Vagina (tissue), 2 donors: ENCODE measurements around the gene LBH.

Experiments used
- CTCF ChIP-seq, 3 experiments: fragments of 450-650 bp in 2 of 3; fragments of 200-600 bp in 1 of 3; sonication (generic) in 1 of 3; IDR thresholded peaks; one replicate each; pipeline ENCODE4 v1.5.1; 2017 to 2019; ENCODE audit warnings: antibody characterized with exemption in 3 of 3, mild to moderate bottlenecking in 2 of 3, moderate library complexity in 2 of 3
- POLR2A ChIP-seq, 2 donors: fragments of 450-650 bp; IDR thresholded peaks; one replicate each; pipeline ENCODE4 v1.6.1; 2017; ENCODE audit warnings: antibody characterized with exemption in 2 of 2, mild to moderate bottlenecking in 2 of 2, moderate library complexity in 2 of 2
- POLR2AphosphoS5 ChIP-seq, 2 donors: sonication (generic); formaldehyde crosslinking; IDR thresholded peaks; one replicate each; pipeline ENCODE4 v1.9.0; 2017; ENCODE audit warnings: antibody characterized with exemption in 2 of 2, mild to moderate bottlenecking in 2 of 2, low read depth in 1 of 2; ENCODE audit not compliant: insufficient read depth in 1 of 2

- TF ChIP-seq CTCF (IDR thresholded peaks at IDR 0.05) (no peak), POLR2A (IDR thresholded peaks at IDR 0.05) (no peak), POLR2AphosphoS5 (IDR thresholded peaks at IDR 0.05; ENCODE audit: insufficient read depth in 1 of 2, low read depth in 1 of 2) (no peak)
These were observed 4.9 kb upstream of the LBH start for GRCh38 chr2:30226144-30227032.
